ENCODE data around the gene APLN.
A peak's percentile ranks its signal among the peaks of the same experiment; 100 is the strongest.

Gene APLN

DNA sequence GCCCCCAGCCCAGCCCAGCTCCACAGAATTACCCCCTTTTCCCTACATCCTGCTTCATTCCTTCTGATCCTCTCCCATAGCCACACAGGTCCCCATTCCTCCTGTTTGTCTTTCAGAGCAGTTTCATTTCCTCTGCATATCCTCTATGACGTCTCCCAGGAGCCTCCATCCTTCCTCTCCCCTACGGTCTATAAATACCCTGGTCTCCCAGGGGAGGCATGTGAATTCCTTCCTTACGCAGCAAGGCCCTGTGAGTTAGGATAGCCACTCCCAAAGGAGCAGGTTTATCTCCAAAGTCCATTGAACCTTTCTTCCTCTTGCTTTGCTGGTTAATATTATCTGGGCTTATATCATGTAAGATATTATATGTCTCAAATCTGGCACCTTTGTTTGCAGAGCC is 8.4 kb upstream of the APLN start:
- TF ChIP-seq CTCF (conservative IDR thresholded peaks at IDR 0.05) (no peak), ZFX (IDR thresholded peaks at IDR 0.05) (no peak)
- H3K27ac ChIP-seq: no peak overlapping the region

GRCh38 chrX:129661369-129661768 is 6.6 kb upstream of the APLN start:
- TF ChIP-seq CTCF (conservative IDR thresholded peaks at IDR 0.05) (no peak), ZFX (IDR thresholded peaks at IDR 0.05) (no peak)
- H3K27ac ChIP-seq: no peak overlapping the region

DNA sequence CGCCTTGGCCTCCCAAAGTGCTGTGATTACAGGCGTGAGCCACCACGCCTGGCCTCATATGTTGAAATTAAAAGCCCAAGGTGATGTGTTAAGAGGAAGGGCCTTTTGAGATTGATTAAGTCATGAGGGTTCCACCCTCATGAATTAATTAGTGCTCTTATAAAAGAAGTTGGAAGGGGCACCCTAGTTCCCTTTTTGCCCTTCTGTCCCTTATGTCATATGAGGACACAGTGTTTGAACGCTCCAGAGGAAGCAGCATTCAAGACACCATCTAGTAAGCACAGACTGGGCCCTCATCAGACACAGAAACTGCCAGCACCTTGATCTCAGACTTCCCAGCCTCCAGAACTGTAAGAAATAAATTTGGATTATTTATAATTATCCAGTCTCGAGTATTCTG is 5.1 kb upstream of the APLN start:
- no peak overlapping the region for H3K27ac ChIP-seq
- TF ChIP-seq CTCF (conservative IDR thresholded peaks at IDR 0.05): no peak
- no peak for TF ChIP-seq ZFX (IDR thresholded peaks at IDR 0.05)

DNA sequence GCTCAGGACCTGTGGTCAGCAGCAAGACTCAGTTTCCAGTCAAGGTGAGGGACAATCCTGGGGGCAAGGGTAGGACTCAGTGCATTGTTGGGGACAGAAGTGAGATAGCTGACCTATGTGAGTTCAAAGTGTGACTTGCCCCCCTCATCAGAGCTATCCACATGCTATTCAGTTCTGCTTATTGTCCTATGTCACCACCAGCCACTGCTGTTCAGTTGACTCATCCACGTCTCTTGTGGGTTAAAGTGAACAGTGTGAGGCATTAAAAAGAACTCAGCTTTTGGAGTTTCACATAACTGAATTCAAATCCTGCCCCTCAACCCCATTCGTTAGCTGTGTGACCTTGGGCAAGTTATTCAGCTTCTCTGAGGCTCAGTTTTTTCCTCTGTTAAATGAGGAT is 4.4 kb upstream of the APLN start:
- H3K27ac ChIP-seq: no peak overlapping the region
- no peak for TF ChIP-seq ZFX (IDR thresholded peaks at IDR 0.05)
- no peak for TF ChIP-seq CTCF (conservative IDR thresholded peaks at IDR 0.05)

- TF ChIP-seq ZFX (IDR thresholded peaks at IDR 0.05) (no peak), CTCF (conservative IDR thresholded peaks at IDR 0.05) (no peak)
- no peak overlapping the region for H3K27ac ChIP-seq
Observed at GRCh38 chrX:129658429-129658828, 3.7 kb upstream of the APLN start.

DNA sequence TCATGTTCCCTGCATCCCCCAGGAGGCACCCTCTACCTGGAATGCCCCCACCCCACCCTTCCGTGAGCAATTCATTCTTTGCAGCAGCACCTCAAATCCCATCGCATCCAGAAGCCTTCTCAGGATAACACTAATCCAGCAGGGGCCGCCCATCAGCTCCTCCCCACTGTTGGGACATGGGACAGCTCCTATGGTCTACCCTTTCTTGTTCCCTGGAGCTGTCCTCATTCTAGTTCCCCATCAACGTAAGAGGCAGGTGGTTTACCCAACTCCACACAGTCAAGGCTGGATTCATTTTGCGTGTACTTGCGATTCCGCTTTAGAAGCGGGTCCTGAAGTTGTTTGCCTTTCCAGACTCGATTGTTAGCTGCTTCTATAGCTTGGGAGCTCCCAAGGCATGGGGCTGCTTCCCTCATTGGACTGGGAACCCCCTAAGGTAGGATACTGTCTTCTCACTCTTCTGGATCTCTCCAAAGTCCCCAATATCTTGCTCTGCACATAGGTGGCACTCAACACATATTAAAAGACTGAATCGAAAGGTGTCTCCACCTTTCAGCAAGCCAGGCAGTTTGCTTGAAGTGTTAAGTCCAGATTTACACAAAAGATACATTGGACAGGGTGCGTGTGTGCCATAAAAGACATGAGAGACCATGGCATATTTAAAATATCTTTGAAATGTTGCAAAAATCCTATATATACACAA is 942 bp upstream of the APLN start:
- H3K27ac ChIP-seq: peak overlapping the region; percentile 89; the same call in 1 of the 2 replicates
- no peak for TF ChIP-seq ZFX (IDR thresholded peaks at IDR 0.05)
- TF ChIP-seq CTCF (conservative IDR thresholded peaks at IDR 0.05): no peak

DNA sequence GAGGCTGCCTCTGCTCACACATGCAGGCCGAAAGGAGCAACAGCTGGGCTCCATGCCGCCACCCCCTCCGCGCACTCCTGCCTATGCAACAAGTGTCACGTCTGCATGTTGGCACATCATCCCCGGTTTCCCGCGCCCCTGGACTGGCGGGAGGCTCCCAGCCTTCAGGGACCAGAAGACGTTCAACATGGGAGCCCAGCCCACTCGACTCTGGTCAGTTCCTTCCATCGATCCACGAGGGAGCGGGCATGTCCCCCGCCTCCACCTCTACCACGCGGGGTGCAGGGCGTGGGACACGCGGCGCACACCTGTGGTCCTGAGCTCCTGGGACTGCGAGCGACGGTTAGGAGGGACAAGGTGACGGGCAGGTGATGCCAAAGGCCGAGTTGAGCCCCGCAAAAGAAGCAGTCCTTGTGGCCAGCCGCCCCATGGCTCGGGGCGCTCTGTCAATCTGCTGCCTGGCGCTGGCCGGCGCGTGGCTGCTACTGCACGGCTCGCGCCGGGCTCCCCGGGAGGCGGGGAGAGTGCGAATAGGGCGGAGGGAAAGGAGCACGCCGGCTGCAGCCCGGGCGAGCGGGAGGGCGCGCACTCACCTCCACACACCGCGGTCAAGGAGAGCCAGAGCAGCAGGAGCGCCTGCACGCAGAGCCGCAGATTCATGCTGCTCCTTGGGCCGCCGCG is 645 bp downstream of the APLN start:
- no peak for TF ChIP-seq ZFX (IDR thresholded peaks at IDR 0.05)
- no peak for TF ChIP-seq CTCF (conservative IDR thresholded peaks at IDR 0.05)
- H3K27ac ChIP-seq: peak overlapping the region; percentile 89

Data from C4-2B (cell line).